Panc1 (cell line): ENCODE measurements around the gene BAIAP2. TPM values are rescaled to one million over a fixed set of nuclear protein-coding genes. Genes with fewer than 3 reads are reported as not detected.

Experiments
- ATAC-seq: fragments of 200-7000 bp; cut with Tn5 transposase; 2 replicates; pipeline ENCODE4 v1.9.1; 2020; ENCODE audit warnings: mild to moderate bottlenecking, moderate library complexity
- BruUV-seq: library from RNA; stranded (reverse); fragments of 400-500 nt; replicated peaks from 2 replicates; lab custom pipeline; 2021; lab: Mats Ljungman, UMichigan
- CTCF ChIA-PET: fragments of 300-600 bp; sonication (Branson Sonifier 250); formaldehyde crosslinking; loops from one replicate; lab custom pipeline; 2022; ENCODE audit warnings: antibody characterized with exemption; lab: Charles Lee
- POLR2A ChIA-PET: fragments of 300-600 bp; sonication (Branson Sonifier 250); formaldehyde crosslinking; loops from one replicate; lab custom pipeline; 2022; ENCODE audit warnings: antibody characterized with exemption; lab: Charles Lee
- DNase-seq: peaks from one replicate; pipeline ENCODE4 v3.0.0-alpha.2; 2010; ENCODE audit warnings: low read depth, low spot score
- H3K27ac ChIP-seq: 2 replicates; pipeline ENCODE4 v1.5.1; 2011; ENCODE audit warnings: mild to moderate bottlenecking, low read length, inconsistent platforms
- H3K27me3 ChIP-seq: fragments of 200-500 bp; sonication (Bioruptor generic); 2 replicates; pipeline ENCODE4 v1.6.0; 2014; ENCODE audit warnings: low read length, inconsistent platforms; ENCODE audit not compliant: control insufficient read depth, insufficient read depth
- H3K36me3 ChIP-seq: fragments of 200-500 bp; sonication (Bioruptor generic); 2 replicates; pipeline ENCODE4 v1.5.1; 2014; ENCODE audit warnings: inconsistent platforms, mild to moderate bottlenecking, low read length, moderate library complexity; ENCODE audit not compliant: control insufficient read depth, insufficient read depth
- H3K4me1 ChIP-seq: 2 replicates; pipeline ENCODE4 v1.5.1; 2011; ENCODE audit warnings: inconsistent platforms, mild to moderate bottlenecking, low read length, moderate library complexity; ENCODE audit not compliant: control insufficient read depth, insufficient read depth
- H3K4me3 ChIP-seq, 2 experiments: 2 replicates each; pipeline ENCODE4 v1.5.1; 2011 to 2012; ENCODE audit warnings: low read depth in 2 of 2, low read length in 2 of 2, mild to moderate bottlenecking in 2 of 2, inconsistent platforms in 1 of 2, moderate library complexity in 1 of 2
- H3K9me3 ChIP-seq: fragments of 200-500 bp; sonication (Bioruptor generic); 2 replicates; pipeline ENCODE4 v1.5.1; 2014; ENCODE audit warnings: low read depth, mild to moderate bottlenecking, inconsistent platforms, low read length, moderate library complexity; ENCODE audit not compliant: control insufficient read depth, insufficient read depth
- CTCF ChIP-seq: fragments of 450-650 bp; IDR thresholded peaks from 2 replicates; pipeline ENCODE4 v1.5.1; 2017; ENCODE audit warnings: mild to moderate bottlenecking
- POLR2AphosphoS5 ChIP-seq: IDR thresholded peaks from 2 replicates; pipeline ENCODE4 v1.6.1; 2012; ENCODE audit warnings: mild to moderate bottlenecking, low read depth, low read length, moderate library complexity
- SIN3A ChIP-seq: IDR thresholded peaks from 2 replicates; pipeline ENCODE4 v1.6.1; 2012; ENCODE audit warnings: low read depth, mild to moderate bottlenecking, low read length, moderate library complexity, borderline replicate concordance; ENCODE audit not compliant: insufficient read depth
- TCF7L2 ChIP-seq: IDR thresholded peaks from 2 replicates; pipeline ENCODE4 v1.6.1; 2011; ENCODE audit warnings: mild to moderate bottlenecking, low read depth, low read length, inconsistent platforms
- in situ Hi-C: cut with HindIII; loops from 2 replicates; pipeline ENCODE4 v1.10.0; 2016; ENCODE audit warnings: low sequenced_read_pairs, low pct_unique_long_range_greater_than_20kb
- intact Hi-C: fragments of 100-400 bp; cut with micrococcal nuclease; formaldehyde crosslinking; loops from one replicate; pipeline ENCODE4 v1.10.0; 2022; ENCODE audit not compliant: unreplicated experiment
- total RNA-seq: library from RNA; stranded (reverse); gene quantifications from one replicate; pipeline ENCODE4 v1.2.1, GENCODE V29; 2021; ENCODE audit not compliant: unreplicated experiment
- TF ChIP-seq, protein P1 (sequence below), 2 experiments: IDR thresholded peaks; 2 replicates each; pipeline ENCODE4 v1.6.1; 2011 to 2012; ENCODE audit warnings: low read depth in 2 of 2, control low read depth in 1 of 2, low read length in 1 of 2, mild to moderate bottlenecking in 1 of 2, moderate library complexity in 1 of 2; ENCODE audit not compliant: insufficient read depth in 1 of 2

BAIAP2 gene
- total RNA-seq, 1 experiment from 2014 or later, result 125 TPM

DNA sequence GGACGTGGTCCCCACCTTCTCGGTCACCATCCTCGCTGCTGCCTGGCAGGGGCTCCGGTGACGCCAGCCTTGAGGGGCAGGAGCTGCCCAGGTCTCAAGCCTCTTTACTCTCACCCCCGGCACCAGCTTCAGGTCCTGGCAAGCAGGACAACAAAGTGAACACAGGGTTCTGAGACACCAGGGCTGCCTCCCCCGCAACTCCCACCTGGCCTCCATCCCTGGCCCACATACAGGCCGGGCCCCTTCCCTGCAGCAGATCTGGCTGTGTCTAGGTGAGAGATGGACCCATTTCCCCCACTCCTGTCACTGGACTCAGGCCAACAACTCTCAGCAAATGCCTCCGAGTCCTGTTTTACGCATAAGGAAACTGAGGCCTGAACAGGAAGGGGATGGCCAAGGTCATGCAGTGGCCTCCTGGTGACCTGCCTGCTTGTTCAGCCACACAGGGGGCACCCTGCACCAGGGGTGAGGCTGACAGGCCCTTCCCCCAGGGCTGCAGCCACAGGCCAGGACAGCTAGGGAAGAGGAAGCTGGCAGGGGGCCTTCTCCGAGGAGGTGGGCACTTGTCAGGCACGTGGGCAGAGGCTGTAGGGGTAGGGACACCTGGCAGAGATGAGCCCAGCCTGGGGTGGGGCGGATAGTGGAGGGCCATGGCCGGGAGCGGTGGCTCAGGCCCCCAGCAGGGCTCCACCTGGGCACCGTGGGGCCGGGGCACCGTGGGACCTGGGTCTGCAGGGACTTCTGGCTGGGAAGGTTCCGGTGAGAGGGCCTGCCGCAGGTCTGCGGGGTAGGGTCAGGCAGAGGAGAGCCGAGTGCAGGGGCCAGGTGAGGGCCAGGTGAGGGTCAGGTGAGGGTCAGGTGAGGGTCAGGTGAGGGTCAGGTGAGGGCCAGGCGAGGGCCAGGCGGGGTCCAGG lies 83.6 kb downstream of the BAIAP2 start:
- in situ Hi-C loops, result no loop called here
- intact Hi-C loops, result no loop called here
- no peaks in the 10 kb centered on the region for H3K36me3 ChIP-seq
- ATAC-seq, result peak; percentile 16
- no peaks in the 10 kb centered on the region for H3K9me3 ChIP-seq
- ChIA-PET POLR2A (no interaction called here), CTCF (interaction anchor here (0.6 kb wide), 1 partner anchor 39 kb away, joined by 3 read pairs; no protein-coding TSS in a partner anchor)
- no peak for DNase-seq
- peak overlapping the region; percentile 50 to 52 for H3K4me3 ChIP-seq
- TF ChIP-seq CTCF, result no peak
- TF ChIP-seq POLR2AphosphoS5, result peak; percentile 64; the same call in 1 of the 2 replicates
- H3K27me3 ChIP-seq, result no peaks in the 10 kb centered on the region
- BruUV-seq, result no TSS peak
- H3K4me1 ChIP-seq, result peaks cover 34% of the 10 kb centered on the region
- peak overlapping the region; percentile 1 for H3K27ac ChIP-seq

DNA sequence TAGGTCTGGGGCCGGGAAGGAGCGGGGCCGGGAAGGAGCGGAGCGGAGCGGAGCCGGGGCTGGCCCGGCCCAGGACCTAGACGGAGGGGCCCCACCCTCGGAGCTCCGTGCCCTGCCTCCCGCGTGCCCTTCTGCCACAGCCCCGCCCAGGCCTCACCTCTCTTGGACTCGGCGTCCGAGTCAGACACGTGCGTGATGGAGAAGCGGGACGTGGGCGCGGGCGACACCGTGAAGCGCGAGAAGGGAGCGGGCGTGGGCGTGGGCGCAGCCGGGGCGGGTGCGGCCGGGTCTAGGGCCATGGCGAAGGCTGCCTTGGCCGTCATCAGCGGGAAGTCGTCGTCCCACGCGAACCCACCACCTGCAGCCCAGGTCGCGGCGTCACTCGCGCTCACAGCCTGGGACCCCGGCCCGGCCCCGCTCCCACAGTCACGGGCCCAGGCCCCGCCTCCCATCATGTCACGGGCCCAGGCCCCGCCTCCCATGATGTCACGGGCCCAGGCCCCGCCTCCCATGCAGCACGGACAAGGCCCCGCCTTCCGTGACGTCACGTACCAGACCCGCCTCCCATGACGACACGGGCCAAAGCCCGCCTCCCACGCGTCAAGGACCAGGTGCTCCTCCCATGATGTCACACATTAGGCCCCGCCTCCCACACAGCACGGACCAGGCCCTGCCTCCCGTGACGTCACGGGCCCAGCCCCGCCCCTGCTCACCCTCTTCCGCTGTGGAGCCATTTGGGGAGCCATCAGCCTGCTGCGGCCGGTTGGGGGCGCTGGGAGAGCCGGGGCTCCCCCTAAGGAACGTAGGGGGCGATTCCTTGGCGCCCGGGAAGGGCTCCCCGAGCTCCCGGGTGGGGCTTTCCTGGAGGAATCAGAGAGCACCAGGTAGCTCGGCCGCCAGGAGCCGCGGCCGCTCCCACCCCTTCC lies 84.5 kb downstream of the BAIAP2 start:
- H3K9me3 ChIP-seq, result no peaks in the 10 kb centered on the region
- TF ChIP-seq, protein P1, sequence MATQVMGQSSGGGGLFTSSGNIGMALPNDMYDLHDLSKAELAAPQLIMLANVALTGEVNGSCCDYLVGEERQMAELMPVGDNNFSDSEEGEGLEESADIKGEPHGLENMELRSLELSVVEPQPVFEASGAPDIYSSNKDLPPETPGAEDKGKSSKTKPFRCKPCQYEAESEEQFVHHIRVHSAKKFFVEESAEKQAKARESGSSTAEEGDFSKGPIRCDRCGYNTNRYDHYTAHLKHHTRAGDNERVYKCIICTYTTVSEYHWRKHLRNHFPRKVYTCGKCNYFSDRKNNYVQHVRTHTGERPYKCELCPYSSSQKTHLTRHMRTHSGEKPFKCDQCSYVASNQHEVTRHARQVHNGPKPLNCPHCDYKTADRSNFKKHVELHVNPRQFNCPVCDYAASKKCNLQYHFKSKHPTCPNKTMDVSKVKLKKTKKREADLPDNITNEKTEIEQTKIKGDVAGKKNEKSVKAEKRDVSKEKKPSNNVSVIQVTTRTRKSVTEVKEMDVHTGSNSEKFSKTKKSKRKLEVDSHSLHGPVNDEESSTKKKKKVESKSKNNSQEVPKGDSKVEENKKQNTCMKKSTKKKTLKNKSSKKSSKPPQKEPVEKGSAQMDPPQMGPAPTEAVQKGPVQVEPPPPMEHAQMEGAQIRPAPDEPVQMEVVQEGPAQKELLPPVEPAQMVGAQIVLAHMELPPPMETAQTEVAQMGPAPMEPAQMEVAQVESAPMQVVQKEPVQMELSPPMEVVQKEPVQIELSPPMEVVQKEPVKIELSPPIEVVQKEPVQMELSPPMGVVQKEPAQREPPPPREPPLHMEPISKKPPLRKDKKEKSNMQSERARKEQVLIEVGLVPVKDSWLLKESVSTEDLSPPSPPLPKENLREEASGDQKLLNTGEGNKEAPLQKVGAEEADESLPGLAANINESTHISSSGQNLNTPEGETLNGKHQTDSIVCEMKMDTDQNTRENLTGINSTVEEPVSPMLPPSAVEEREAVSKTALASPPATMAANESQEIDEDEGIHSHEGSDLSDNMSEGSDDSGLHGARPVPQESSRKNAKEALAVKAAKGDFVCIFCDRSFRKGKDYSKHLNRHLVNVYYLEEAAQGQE (IDR thresholded peaks at IDR 0.05; ENCODE audit: insufficient read depth in 1 of 2, low read depth in 2 of 2, low read length in 1 of 2), result 0 out of 4 replicates have a peak, but pooled peaks of 1 of the 2 experiments have one; percentile 26
- no peak for TF ChIP-seq TCF7L2
- 0 out of 2 replicates have a peak, but pooled peaks have one; percentile 57 for TF ChIP-seq SIN3A
- ChIA-PET POLR2A (no interaction called here), CTCF (interaction anchor here (0.6 kb wide), 1 partner anchor 38 kb away, joined by 3 read pairs; no protein-coding TSS in a partner anchor)
- peak overlapping the region; percentile 48; the same call in 1 of the 2 replicates for H3K27ac ChIP-seq
- intact Hi-C loops (no loop called here), in situ Hi-C loops (no loop called here)
- no TSS peak for BruUV-seq
- H3K4me1 ChIP-seq, result peaks cover 34% of the 10 kb centered on the region
- H3K27me3 ChIP-seq, result no peaks in the 10 kb centered on the region
- peak overlapping the region; percentile 50 to 52 for H3K4me3 ChIP-seq
- no peaks in the 10 kb centered on the region for H3K36me3 ChIP-seq
- peak; percentile 74 for ATAC-seq
- peak; percentile 78 for DNase-seq
